Fibroblast of villous mesenchyme (primary cell): ENCODE results near the gene PES1. TPM values are rescaled to one million over a fixed set of nuclear protein-coding genes. Genes with fewer than 3 reads are reported as not detected.
"Not testable (repeated sequence)": the region's sequence is repeated elsewhere in the genome, so short reads cannot be mapped to it uniquely, and the experiment has no call there.

Experiments used
- DNase-seq: peaks from one replicate; pipeline ENCODE4 v3.0.0-alpha.2; 2010; ENCODE audit warnings: low read depth
- H3K4me3 ChIP-seq: 2 replicates; pipeline ENCODE4 v1.5.1; 2011; ENCODE audit warnings: low read depth, mild to moderate bottlenecking, low read length
- CTCF ChIP-seq: IDR thresholded peaks from 2 replicates; pipeline ENCODE4 v1.5.1; 2012; ENCODE audit warnings: low read depth, mild to moderate bottlenecking, low read length; ENCODE audit not compliant: insufficient read depth
- total RNA-seq: library from RNA; depleted of rRNA; stranded (reverse); fragments of >200 nt; gene quantifications from 2 replicates; pipeline ENCODE4 v1.2.3, GENCODE V29; 2012

PES1 gene
- total RNA-seq, 1 donor: 51.4 TPM

- peak; percentile 47 for TF ChIP-seq CTCF
- no peak overlapping the region for H3K4me3 ChIP-seq
- DNase-seq: peak; percentile 47
Measured at GRCh38 chr22:30602049-30602448, 10.3 kb upstream of the PES1 start.

GRCh38 chr22:30601464-30601863, 9.8 kb upstream of the PES1 start:
- no peak overlapping the region for H3K4me3 ChIP-seq
- DNase-seq: no peak
- TF ChIP-seq CTCF: no peak

- no peak for DNase-seq
- TF ChIP-seq CTCF: no peak
- H3K4me3 ChIP-seq: no peak overlapping the region
Measured at GRCh38 chr22:30600921-30601320, 9.2 kb upstream of the PES1 start.

GRCh38 chr22:30598986-30599385, 7.3 kb upstream of the PES1 start:
- TF ChIP-seq CTCF: no peak
- peak; percentile 79 for DNase-seq
- no peak overlapping the region for H3K4me3 ChIP-seq

- TF ChIP-seq CTCF: no peak
- no peak overlapping the region for H3K4me3 ChIP-seq
Measured at GRCh38 chr22:30596886-30597285, 5.2 kb upstream of the PES1 start.

GRCh38 chr22:30596199-30596598, 4.5 kb upstream of the PES1 start:
- H3K4me3 ChIP-seq: no peak overlapping the region
- no peak for TF ChIP-seq CTCF
- no peak for DNase-seq

More at GRCh38 chr22:30596886-30597285, 5.2 kb upstream of the PES1 start:
- DNase-seq: no peak

- not testable (repeated sequence) for DNase-seq
- H3K4me3 ChIP-seq: peak overlapping the region; percentile 39
Measured at GRCh38 chr22:30592360-30592713, 627 bp upstream of the PES1 start.
